H1 (cell line): ENCODE results near the gene GPR26. TPM values are rescaled to one million over a fixed set of nuclear protein-coding genes. Genes with fewer than 3 reads are reported as not detected.

ENCODE experiments used
- CTCF ChIA-PET: fragments of 300-600 bp; sonication (Branson Sonifier 250); formaldehyde crosslinking; loops from one replicate; lab custom pipeline; 2021; ENCODE audit not compliant: partially characterized antibody; lab: Charles Lee
- POLR2A ChIA-PET: fragments of 300-600 bp; sonication (Branson Sonifier 250); formaldehyde crosslinking; loops from one replicate; lab custom pipeline; 2021; ENCODE audit warnings: inconsistent platforms; ENCODE audit not compliant: partially characterized antibody; lab: Charles Lee
- DNase-seq, 2 experiments: peaks; one replicate each; pipeline versions ENCODE4 v3.0.0 to v3.0.0-alpha.2; 2010 to 2022; ENCODE audit warnings: low spot score in 2 of 2, low read depth in 1 of 2, mixed read lengths in 1 of 2
- FAIRE-seq: peaks from 2 replicates; lab custom pipeline; 2011; peaks lifted over from hg19 to GRCh38; lab: Jason Lieb, UNC
- H2AFZ ChIP-seq: 2 replicates; pipeline ENCODE4 v1.8.1; 2012; ENCODE audit warnings: low read length, inconsistent platforms
- H2AK5ac ChIP-seq: 2 replicates; pipeline ENCODE4 v1.6.1; 2013; ENCODE audit warnings: low read depth, low read length
- H2BK120ac ChIP-seq: replicated peaks from 2 replicates; pipeline ENCODE3; 2013; ENCODE audit warnings: low read depth, low read length, inconsistent platforms
- H2BK12ac ChIP-seq: 2 replicates; pipeline ENCODE4 v1.6.1; 2013; ENCODE audit warnings: low read depth, low read length
- H2BK15ac ChIP-seq: 2 replicates; pipeline ENCODE4 v1.6.1; 2013; ENCODE audit warnings: low read length
- H2BK20ac ChIP-seq: 2 replicates; pipeline ENCODE4 v1.6.1; 2013; ENCODE audit warnings: low read length
- H2BK5ac ChIP-seq: 2 replicates; pipeline ENCODE4 v1.6.1; 2013; ENCODE audit warnings: low read depth, low read length
- H3K14ac ChIP-seq: 2 replicates; pipeline ENCODE4 v1.6.1; 2013; ENCODE audit warnings: inconsistent platforms; ENCODE audit not compliant: insufficient read length
- H3K18ac ChIP-seq: 2 replicates; pipeline ENCODE4 v1.6.1; 2013; ENCODE audit warnings: low read length; ENCODE audit errors: extremely low read depth
- H3K23ac ChIP-seq: 2 replicates; pipeline ENCODE4 v1.6.1; 2013; ENCODE audit warnings: inconsistent platforms; ENCODE audit not compliant: insufficient read length
- H3K23me2 ChIP-seq: 2 replicates; pipeline ENCODE4 v1.6.1; 2013; ENCODE audit warnings: low read depth, low read length
- H3K27ac ChIP-seq: 2 replicates; pipeline ENCODE4 v1.6.1; 2011; ENCODE audit warnings: low read depth, low read length, inconsistent platforms
- H3K27me3 ChIP-seq, 4 experiments: replicated peaks in 1 of 4; 1 replicate in 1 of 4; 2 replicates in 3 of 4; pipeline versions ENCODE4 v1.6.1 to v1.8.1; 2011 to 2013; ENCODE audit warnings: low read length in 3 of 4, mild to moderate bottlenecking in 3 of 4, inconsistent platforms in 2 of 4, mixed read lengths in 2 of 4, moderate library complexity in 1 of 4; ENCODE audit not compliant: control insufficient read depth in 3 of 4, insufficient read depth in 3 of 4; ENCODE audit errors: extremely low read depth in 1 of 4
- H3K36me3 ChIP-seq, 4 experiments: 2 replicates each; pipeline versions ENCODE4 v1.6.1 to v1.8.1; 2011 to 2013; ENCODE audit warnings: mild to moderate bottlenecking in 4 of 4, low read length in 3 of 4, moderate library complexity in 2 of 4, control low read depth in 1 of 4, inconsistent platforms in 1 of 4; ENCODE audit not compliant: insufficient read depth in 4 of 4, control insufficient read depth in 2 of 4
- H3K4ac ChIP-seq: replicated peaks from 2 replicates; pipeline ENCODE3; 2013; ENCODE audit warnings: low read length, low read depth, mixed read lengths, inconsistent platforms; ENCODE audit not compliant: insufficient read length
- H3K4me1 ChIP-seq, 4 experiments: replicated peaks in 1 of 4; 1 replicate in 1 of 4; 2 replicates in 3 of 4; pipeline versions ENCODE4 v1.6.1 to v1.8.1; 2011 to 2013; ENCODE audit warnings: low read length in 3 of 4, inconsistent platforms in 2 of 4, mixed read lengths in 1 of 4; ENCODE audit not compliant: insufficient read depth in 4 of 4, control insufficient read depth in 3 of 4
- H3K4me2 ChIP-seq, 2 experiments: 2 replicates each; pipeline versions ENCODE4 v1.6.1 to v1.8.1; 2011 to 2013; ENCODE audit warnings: low read depth in 2 of 2, low read length in 2 of 2, control low read depth in 1 of 2, inconsistent platforms in 1 of 2, mild to moderate bottlenecking in 1 of 2; ENCODE audit not compliant: insufficient read depth in 1 of 2
- H3K4me3 ChIP-seq, 4 experiments: fragments of 200-600, 300-600 bp in 1 of 4; sonication (generic), shearing (Covaris generic), sonication (Bioruptor Twin) in 1 of 4; 2 replicates each; pipeline versions ENCODE4 v1.5.1 to v1.8.1; 2011 to 2016; ENCODE audit warnings: low read length in 4 of 4, low read depth in 3 of 4, control low read depth in 2 of 4, inconsistent platforms in 2 of 4, mild to moderate bottlenecking in 2 of 4, mixed read lengths in 1 of 4, moderate library complexity in 1 of 4; ENCODE audit not compliant: insufficient read depth in 2 of 4; ENCODE audit errors: extremely low read depth in 1 of 4
- H3K56ac ChIP-seq: replicated peaks from 2 replicates; pipeline ENCODE3; 2013; ENCODE audit warnings: low read depth, mild to moderate bottlenecking, mixed read lengths, low read length, inconsistent platforms; ENCODE audit not compliant: insufficient read length
- H3K79me1 ChIP-seq: 2 replicates; pipeline ENCODE4 v1.6.1; 2013; ENCODE audit warnings: low read depth, low read length, control low read depth
- H3K79me2 ChIP-seq, 2 experiments: 2 replicates each; pipeline versions ENCODE4 v1.6.1 to v1.8.1; 2012 to 2013; ENCODE audit warnings: low read length in 2 of 2, mild to moderate bottlenecking in 2 of 2, inconsistent platforms in 1 of 2; ENCODE audit not compliant: insufficient read depth in 2 of 2, control insufficient read depth in 1 of 2
- H3K9ac ChIP-seq, 4 experiments: replicated peaks in 1 of 4; 1 replicate in 1 of 4; 2 replicates in 3 of 4; pipeline versions ENCODE4 v1.6.1 to v1.8.1; 2011 to 2013; ENCODE audit warnings: low read depth in 3 of 4, low read length in 3 of 4, control low read depth in 2 of 4, mild to moderate bottlenecking in 2 of 4, moderate library complexity in 2 of 4, inconsistent platforms in 1 of 4; ENCODE audit errors: extremely low read depth in 1 of 4
- H3K9me3 ChIP-seq, 2 experiments: 2 replicates each; pipeline versions ENCODE4 v1.6.1 to v1.8.1; 2012 to 2013; ENCODE audit warnings: mild to moderate bottlenecking in 2 of 2, moderate library complexity in 2 of 2, control low read depth in 1 of 2, inconsistent platforms in 1 of 2, low read depth in 1 of 2, low read length in 1 of 2, mixed read lengths in 1 of 2; ENCODE audit not compliant: insufficient read depth in 2 of 2
- H4K20me1 ChIP-seq, 2 experiments: replicated peaks in 1 of 2; 2 replicates each; pipeline versions ENCODE3 to v1.8.1; 2011 to 2013; ENCODE audit warnings: inconsistent platforms in 2 of 2, low read length in 2 of 2, mild to moderate bottlenecking in 1 of 2; ENCODE audit not compliant: insufficient read depth in 2 of 2, control insufficient read depth in 1 of 2
- H4K5ac ChIP-seq: 2 replicates; pipeline ENCODE4 v1.6.1; 2013; ENCODE audit warnings: low read length, low read depth, mixed read lengths, inconsistent platforms; ENCODE audit not compliant: insufficient read length
- H4K8ac ChIP-seq: 2 replicates; pipeline ENCODE4 v1.8.0; 2013; ENCODE audit warnings: mild to moderate bottlenecking, moderate library complexity, low read length, inconsistent platforms; ENCODE audit not compliant: insufficient read depth; ENCODE audit errors: extremely low read depth
- H4K91ac ChIP-seq: replicated peaks from 2 replicates; pipeline ENCODE3; 2013; ENCODE audit warnings: low read length, mixed read lengths, inconsistent platforms; ENCODE audit not compliant: insufficient read length
- EP300 ChIP-seq, 2 experiments: IDR thresholded peaks; 1 replicate in 1 of 2; 2 replicates in 1 of 2; pipeline ENCODE4 v1.6.1; 2011 to 2012; ENCODE audit warnings: low read depth in 2 of 2, low read length in 2 of 2, mild to moderate bottlenecking in 2 of 2, borderline replicate concordance in 1 of 2, inconsistent platforms in 1 of 2, moderate library complexity in 1 of 2
- EZH2 ChIP-seq: fragments of 200-600 bp; sonication (generic); IDR thresholded peaks from 2 replicates; pipeline ENCODE4 v1.7.1; 2012; ENCODE audit warnings: low read depth, mild to moderate bottlenecking, moderate library complexity, low read length, inconsistent platforms; ENCODE audit not compliant: severe bottlenecking
- RAD21 ChIP-seq, 2 experiments: IDR thresholded peaks in 1 of 2; conservative IDR thresholded peaks in 1 of 2; 2 replicates each; pipeline ENCODE4 v1.6.1; 2011; ENCODE audit warnings: low read depth in 2 of 2, low read length in 2 of 2, improper control_type of control experiment in 1 of 2, inconsistent platforms in 1 of 2, mild to moderate bottlenecking in 1 of 2, moderate library complexity in 1 of 2
- TEAD4 ChIP-seq: IDR thresholded peaks from 2 replicates; pipeline ENCODE4 v1.6.1; 2012; ENCODE audit warnings: low read depth, low read length, inconsistent platforms, mixed read lengths
- WGBS, 2 experiments: shearing (Covaris generic) in 1 of 2; methylation state at CpG; one replicate each; pipeline versions ENCODE4 v1.1.6 to v1.1.7; 2013 to 2015; ENCODE audit warnings: low lambda C conversion rate in 2 of 2, mixed read lengths in 2 of 2, inconsistent platforms in 1 of 2, low coverage in 1 of 2, missing lambda C conversion rate in 1 of 2; ENCODE audit not compliant: insufficient replicate concordance in 2 of 2, insufficient coverage in 1 of 2, insufficient read length in 1 of 2; ENCODE audit errors: extremely low coverage in 1 of 2, missing lambda C conversion rate in 1 of 2; 5-methylcytosine and 5-hydroxymethylcytosine counted together
- polyA plus RNA-seq, 7 experiments: library from polyadenylated mRNA; depleted of rRNA in 3 of 7; stranded (reverse) in 5 of 7; unstranded in 2 of 7; fragments of >200 nt in 5 of 7; fragments of 200-250 nt in 2 of 7; gene quantifications; 1 replicate in 5 of 7; 2 replicates in 1 of 7; 4 replicates in 1 of 7; pipeline versions ENCODE4 v1.2.1 to v1.2.3, GENCODE V29; 2011 to 2013; ENCODE audit warnings: missing spikeins in 2 of 7, mixed read lengths in 2 of 7
- total RNA-seq: library from RNA; stranded (reverse); fragmentation: NEBNext Ultra II Directional; extraction: Animal tissue kit (Norgen Biotek cat#: 25700); gene quantifications from 2 replicates; pipeline ENCODE4 v1.2.1, GENCODE V29; 2021
- TF ChIP-seq, protein P1 (sequence below), 3 experiments: IDR thresholded peaks; 1 replicate in 2 of 3; 2 replicates in 1 of 3; pipeline versions ENCODE4 v1.5.1 to v1.6.1; 2011; ENCODE audit warnings: low read length in 3 of 3, mild to moderate bottlenecking in 3 of 3, inconsistent platforms in 2 of 3, low read depth in 1 of 3, moderate library complexity in 1 of 3; ENCODE audit not compliant: insufficient read depth in 1 of 3; ENCODE audit errors: control extremely low read depth in 1 of 3

Gene GPR26
- total and polyA plus RNA-seq, 2 of the 8 experiments (the other 6 are each of a cell fraction or from before 2014, with no cell fraction given) = 0.09 to 0.21 TPM

DNA sequence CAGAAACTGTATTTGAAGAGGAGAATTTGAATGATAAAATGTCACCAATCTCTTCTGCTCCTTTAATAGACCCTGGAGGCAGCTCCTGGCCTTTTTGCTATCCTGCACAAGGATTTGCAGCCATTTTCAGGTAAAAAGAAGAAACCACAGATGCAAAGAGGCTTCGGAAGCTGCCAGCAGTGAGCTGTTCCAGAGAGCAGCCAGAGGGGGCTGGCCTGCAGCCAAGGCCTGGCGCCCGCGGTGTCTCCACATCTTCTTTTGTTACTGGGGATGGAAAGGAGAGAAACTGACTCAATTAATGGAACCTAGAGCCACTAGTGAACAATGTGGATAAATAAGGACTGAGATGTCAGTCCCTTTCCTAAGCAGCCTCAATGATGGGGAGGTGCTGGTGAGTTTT, 23.9 kb upstream of the GPR26 start:
- H3K9me3 ChIP-seq = no peaks in the 10 kb centered on the region
- H2AK5ac ChIP-seq = no peak overlapping the region
- no peaks in the 10 kb centered on the region for H4K20me1 ChIP-seq
- H3K23ac ChIP-seq = no peak overlapping the region
- peak overlapping the region; percentile 13 for H4K91ac ChIP-seq
- H3K27me3 ChIP-seq = no peaks in the 10 kb centered on the region; a peak in 1 of 7 replicates
- no peak for TF ChIP-seq EZH2
- TF ChIP-seq RAD21 (IDR thresholded peaks at IDR 0.05 in 1 of 2, conservative IDR thresholded peaks at IDR 0.05 in 1 of 2; ENCODE audit: low read depth in 2 of 2, low read length in 2 of 2) = peak in 1 of 2 experiments; percentile 21; a peak in 2 of 4 replicates
- TF ChIP-seq, protein P1, sequence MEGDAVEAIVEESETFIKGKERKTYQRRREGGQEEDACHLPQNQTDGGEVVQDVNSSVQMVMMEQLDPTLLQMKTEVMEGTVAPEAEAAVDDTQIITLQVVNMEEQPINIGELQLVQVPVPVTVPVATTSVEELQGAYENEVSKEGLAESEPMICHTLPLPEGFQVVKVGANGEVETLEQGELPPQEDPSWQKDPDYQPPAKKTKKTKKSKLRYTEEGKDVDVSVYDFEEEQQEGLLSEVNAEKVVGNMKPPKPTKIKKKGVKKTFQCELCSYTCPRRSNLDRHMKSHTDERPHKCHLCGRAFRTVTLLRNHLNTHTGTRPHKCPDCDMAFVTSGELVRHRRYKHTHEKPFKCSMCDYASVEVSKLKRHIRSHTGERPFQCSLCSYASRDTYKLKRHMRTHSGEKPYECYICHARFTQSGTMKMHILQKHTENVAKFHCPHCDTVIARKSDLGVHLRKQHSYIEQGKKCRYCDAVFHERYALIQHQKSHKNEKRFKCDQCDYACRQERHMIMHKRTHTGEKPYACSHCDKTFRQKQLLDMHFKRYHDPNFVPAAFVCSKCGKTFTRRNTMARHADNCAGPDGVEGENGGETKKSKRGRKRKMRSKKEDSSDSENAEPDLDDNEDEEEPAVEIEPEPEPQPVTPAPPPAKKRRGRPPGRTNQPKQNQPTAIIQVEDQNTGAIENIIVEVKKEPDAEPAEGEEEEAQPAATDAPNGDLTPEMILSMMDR (IDR thresholded peaks at IDR 0.05; ENCODE audit: control extremely low read depth in 1 of 3, insufficient read depth in 1 of 3, low read depth in 1 of 3, low read length in 3 of 3) = peak in 1 of 3 experiments; percentile 1; a peak in 1 of 4 replicates
- TF ChIP-seq EP300 (IDR thresholded peaks at IDR 0.05; ENCODE audit: borderline replicate concordance in 1 of 2, low read depth in 2 of 2, low read length in 2 of 2) = no peak
- no peak for TF ChIP-seq TEAD4
- H3K36me3 ChIP-seq = no peaks in the 10 kb centered on the region
- no peaks in the 10 kb centered on the region; the same call in 1 of the 2 replicates for H3K79me1 ChIP-seq
- peak overlapping the region; percentile 26; the same call in 1 of the 2 replicates for H2BK5ac ChIP-seq
- no peak for FAIRE-seq
- H2BK20ac ChIP-seq = peak overlapping the region; percentile 16; the same call in 1 of the 2 replicates
- H4K5ac ChIP-seq = no peak overlapping the region
- H3K4me1 ChIP-seq = peaks cover 5 to 25% (median 13%) of the 10 kb centered on the region in 4 experiments
- no peak overlapping the region for H3K56ac ChIP-seq
- H3K18ac ChIP-seq = no peak overlapping the region
- H2BK15ac ChIP-seq = peak overlapping the region; percentile 76; the same call in 1 of the 2 replicates
- peak overlapping the region; percentile 91 for H2AFZ ChIP-seq
- no peak overlapping the region for H3K9ac ChIP-seq
- no peak for DNase-seq
- H2BK12ac ChIP-seq = 0 out of 2 replicates have a peak overlapping the region, but pooled peaks have one; percentile 10
- H3K14ac ChIP-seq = no peak overlapping the region
- no peak overlapping the region for H4K8ac ChIP-seq
- no peak overlapping the region for H3K4ac ChIP-seq
- H3K23me2 ChIP-seq = no peaks in the 10 kb centered on the region; the same call in 1 of the 2 replicates
- no peak overlapping the region for H3K4me3 ChIP-seq
- H2BK120ac ChIP-seq = peak overlapping the region; percentile 85
- H3K27ac ChIP-seq = no peak overlapping the region
- CTCF ChIA-PET = interaction anchor here (0.7 to 13.9 kb wide), 15 partner anchors 8 to 69 kb away, joined by 3 to 135 read pairs (median 5); no protein-coding TSS in a partner anchor
- POLR2A ChIA-PET = no interaction called here
- WGBS, 2 experiments = 54% methylated on average over 4 of the region's 4 CpGs; no CpG with 5 or more reads in 1 of the 2 experiments
- no peaks in the 10 kb centered on the region for H3K79me2 ChIP-seq
- no peak overlapping the region for H3K4me2 ChIP-seq
